GM06990 (cell line): ENCODE data around the gene GATAD2B.

Experiments used
- DNase-seq: peaks from one replicate; pipeline ENCODE4 v3.0.0-alpha.2; 2011; ENCODE audit not compliant: insufficient read length; ENCODE audit errors: extremely low read depth
- H3K27me3 ChIP-seq: replicated peaks from 2 replicates; pipeline ENCODE4 v1.6.0; 2011; ENCODE audit warnings: low read length; ENCODE audit not compliant: control insufficient read depth, insufficient read depth
- H3K36me3 ChIP-seq: 2 replicates; pipeline ENCODE4 v1.5.1; 2011; ENCODE audit warnings: low read length; ENCODE audit not compliant: control insufficient read depth, insufficient read depth
- H3K4me3 ChIP-seq: replicated peaks from 2 replicates; pipeline ENCODE4 v1.5.1; 2011; ENCODE audit warnings: low read depth, mild to moderate bottlenecking, control low read depth, low read length
- CTCF ChIP-seq: IDR thresholded peaks from 2 replicates; pipeline ENCODE4 v1.5.1; 2011; ENCODE audit warnings: low read length, control low read depth, mild to moderate bottlenecking, inconsistent platforms; ENCODE audit not compliant: insufficient read depth, poor library complexity, severe bottlenecking

GATAD2B gene

GRCh38 chr1:153942766-153943549 lies 20.2 kb upstream of the GATAD2B start:
- DNase-seq, result no peak
- peaks cover 36% of the 10 kb centered on the region for H3K36me3 ChIP-seq
- no peak for TF ChIP-seq CTCF
- no peak overlapping the region for H3K4me3 ChIP-seq
- H3K27me3 ChIP-seq, result no peaks in the 10 kb centered on the region

GRCh38 chr1:153941826-153942725 lies 19.3 kb upstream of the GATAD2B start:
- H3K27me3 ChIP-seq, result no peaks in the 10 kb centered on the region
- peaks cover 39% of the 10 kb centered on the region for H3K36me3 ChIP-seq
- H3K4me3 ChIP-seq, result no peak overlapping the region
- DNase-seq, result no peak
- TF ChIP-seq CTCF, result no peak

- Histone ChIP-seq H3K27me3 (no peaks in the 10 kb centered on the region), H3K36me3 (peaks cover 51% of the 10 kb centered on the region), H3K4me3 (no peak overlapping the region)
- TF ChIP-seq CTCF, result no peak
- no peak for DNase-seq
Observed at GRCh38 chr1:153940756-153941155, 18.0 kb upstream of the GATAD2B start.

GRCh38 chr1:153939476-153939875 lies 16.7 kb upstream of the GATAD2B start:
- Histone ChIP-seq H3K36me3 (peaks cover 57% of the 10 kb centered on the region), H3K27me3 (no peaks in the 10 kb centered on the region), H3K4me3 (no peak overlapping the region)
- TF ChIP-seq CTCF, result no peak
- DNase-seq, result no peak

GRCh38 chr1:153938996-153939395 lies 16.2 kb upstream of the GATAD2B start:
- no peak for DNase-seq
- Histone ChIP-seq H3K27me3 (no peaks in the 10 kb centered on the region), H3K4me3 (no peak overlapping the region), H3K36me3 (peaks cover 57% of the 10 kb centered on the region)
- TF ChIP-seq CTCF, result no peak
